Left renal cortex interstitium (tissue), 4 donors: ENCODE data around the gene GGTA1. TPM values are rescaled to one million over a fixed set of nuclear protein-coding genes. Genes with fewer than 3 reads are reported as not detected.

Source experiments
- DNase-seq, 4 donors: peaks; one replicate each; pipeline ENCODE4 v3.0.0-alpha.2; 2013; ENCODE audit warnings: low read depth in 4 of 4, low spot score in 2 of 4, missing footprints in 1 of 4
- polyA plus RNA-seq, 4 donors: library from polyadenylated mRNA; unstranded; fragments of 120-200 nt; gene quantifications; one replicate each; pipeline ENCODE4 v1.2.1, GENCODE V29; 2013; ENCODE audit not compliant: insufficient read length in 4 of 4

Gene GGTA1
- polyA plus RNA-seq, 4 donors = 3.5 to 7.2 (median 5.6) TPM

DNA sequence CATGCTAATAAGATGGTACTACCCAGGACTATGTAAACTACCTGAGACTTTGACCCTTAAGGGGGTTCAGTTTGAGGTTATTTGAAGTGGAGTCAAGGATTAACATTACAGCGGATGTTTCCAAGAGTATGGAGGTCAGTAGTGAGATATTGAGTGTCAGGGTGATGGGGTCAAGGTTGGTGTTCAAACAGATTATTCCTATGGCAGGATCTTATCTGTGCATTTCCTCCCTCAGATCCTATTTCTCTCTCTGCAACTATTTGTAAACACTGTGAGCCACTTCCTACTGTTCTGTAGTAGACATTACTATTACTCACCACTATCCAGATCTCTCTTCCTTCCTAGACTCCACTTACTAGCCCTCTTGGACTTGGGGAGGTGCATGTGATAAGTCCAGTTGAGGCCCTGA is 75.6 kb downstream of the GGTA1 start:
- no peak for DNase-seq

DNA sequence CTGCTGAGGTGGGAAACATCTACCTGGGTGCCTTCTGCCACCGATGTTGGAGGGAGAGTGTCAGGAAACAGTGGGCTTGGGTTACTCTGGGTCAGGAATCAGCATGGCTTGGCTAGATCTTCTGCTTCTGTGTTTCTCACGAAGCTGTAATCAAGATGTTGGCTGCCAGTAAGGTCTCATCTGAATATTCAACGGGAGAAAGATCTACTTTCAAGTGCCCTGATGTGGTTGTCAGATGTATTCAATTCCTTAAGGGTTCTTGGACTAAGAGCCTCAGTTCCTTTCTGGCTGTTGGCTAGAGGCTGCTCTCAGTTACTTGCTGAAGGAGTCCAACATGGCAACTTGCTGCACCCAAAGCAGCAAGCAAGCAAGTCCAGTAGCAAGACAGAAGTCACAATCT is 87.7 kb downstream of the GGTA1 start:
- no peak for DNase-seq

DNA sequence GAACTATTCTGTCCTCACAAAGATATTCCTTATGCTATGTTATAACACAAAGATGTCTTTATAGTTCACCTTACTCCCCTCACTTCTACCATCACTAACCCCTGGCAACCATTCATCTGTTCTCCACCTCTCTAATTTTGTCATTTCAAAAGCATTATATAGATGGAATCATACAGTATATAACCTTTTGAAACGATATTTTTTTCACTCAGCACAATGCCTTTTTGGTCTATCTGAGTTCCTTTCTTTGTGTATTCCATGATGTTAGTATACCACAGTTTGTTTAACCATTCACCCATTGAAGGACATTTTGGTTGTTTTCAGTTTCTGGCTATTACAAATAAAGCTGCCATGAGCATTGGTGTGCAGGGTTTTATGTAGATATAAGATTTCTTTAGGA is 93.7 kb downstream of the GGTA1 start:
- DNase-seq = no peak

Other genes starting within 250 kb of the GGTA1 start
- gene GSN, start 231.7 kb downstream of the GGTA1 start, polyA plus RNA-seq = 100 to 1,000 TPM; 169 to 193 (median 177) TPM
- 10 to 100 TPM; 66.5 to 81.6 (median 73.0) TPM for gene STOM, start 129.6 kb downstream of the GGTA1 start, polyA plus RNA-seq
- 10 to 100 TPM; 39.5 to 53.6 (median 45.7) TPM for gene DAB2IP, start 151.8 kb upstream of the GGTA1 start, polyA plus RNA-seq